Eye (tissue), 1 donor: ENCODE measurements around the gene PTGFRN.

Experiments used
- DNase-seq: peaks from one replicate; pipeline ENCODE4 v3.0.0-alpha.2; 2015

Gene PTGFRN

GRCh38 chr1:117007719-117008013 is 98.0 kb downstream of the PTGFRN start:
- DNase-seq, result no peak

- no peak for DNase-seq
Measured at GRCh38 chr1:117008656-117009055, 98.9 kb downstream of the PTGFRN start.

GRCh38 chr1:117009132-117009531 is 99.4 kb downstream of the PTGFRN start:
- no peak for DNase-seq

- no peak for DNase-seq
Measured at GRCh38 chr1:117010310-117010969, 100.7 kb downstream of the PTGFRN start.

- DNase-seq, result no peak
Measured at GRCh38 chr1:117011334-117011733, 101.6 kb downstream of the PTGFRN start.

GRCh38 chr1:117013309-117013858 is 103.7 kb downstream of the PTGFRN start:
- DNase-seq, result no peak

GRCh38 chr1:117014209-117014608 is 104.5 kb downstream of the PTGFRN start:
- DNase-seq, result no peak

- no peak for DNase-seq
Measured at GRCh38 chr1:117015724-117016123, 106.0 kb downstream of the PTGFRN start.

- DNase-seq, result no peak
Measured at GRCh38 chr1:117017062-117017461, 107.3 kb downstream of the PTGFRN start.

GRCh38 chr1:117017648-117018047 is 107.9 kb downstream of the PTGFRN start:
- peak; percentile 43 for DNase-seq

- no peak for DNase-seq
Measured at GRCh38 chr1:117020526-117021156, 110.9 kb downstream of the PTGFRN start.

GRCh38 chr1:117022114-117022513 is 112.4 kb downstream of the PTGFRN start:
- no peak for DNase-seq

GRCh38 chr1:117025568-117025967 is 115.9 kb downstream of the PTGFRN start:
- no peak for DNase-seq

- no peak for DNase-seq
Measured at GRCh38 chr1:117026361-117026760, 116.6 kb downstream of the PTGFRN start.

GRCh38 chr1:117029685-117030084 is 120.0 kb downstream of the PTGFRN start:
- no peak for DNase-seq

GRCh38 chr1:117030271-117030877 is 120.7 kb downstream of the PTGFRN start:
- DNase-seq, result no peak

GRCh38 chr1:117032266-117032665 is 122.5 kb downstream of the PTGFRN start:
- DNase-seq, result no peak

GRCh38 chr1:117032681-117033539 is 123.2 kb downstream of the PTGFRN start:
- peak; percentile 35 for DNase-seq

- no peak for DNase-seq
Measured at GRCh38 chr1:117033772-117034171, 124.1 kb downstream of the PTGFRN start.

GRCh38 chr1:117034791-117035290 is 125.1 kb downstream of the PTGFRN start:
- no peak for DNase-seq

- peak; percentile 54 for DNase-seq
Measured at GRCh38 chr1:117036018-117036461, 126.3 kb downstream of the PTGFRN start.

GRCh38 chr1:117037802-117038201 is 128.1 kb downstream of the PTGFRN start:
- DNase-seq, result no peak

- no peak for DNase-seq
Measured at GRCh38 chr1:117038236-117038635, 128.5 kb downstream of the PTGFRN start.
